Trophoblast cell (in vitro differentiated cells and primary cell): ENCODE measurements around the gene JOSD2.
"Not testable (repeated sequence)": the region's sequence is repeated elsewhere in the genome, so short reads cannot be mapped to it uniquely, and the experiment has no call there.

ENCODE experiments used
- DNase-seq, 2 donors: peaks; one replicate each; pipeline ENCODE4 v3.0.0-alpha.2; 2016
- H2AFZ ChIP-seq: 2 replicates; pipeline ENCODE4 v1.6.1; 2013; ENCODE audit warnings: low read length, moderate library complexity, mild to moderate bottlenecking; ENCODE audit not compliant: insufficient read depth, poor library complexity
- H2AK5ac ChIP-seq: 2 replicates; pipeline ENCODE4 v1.6.1; 2013; ENCODE audit warnings: mild to moderate bottlenecking, low read length
- H2BK120ac ChIP-seq: 2 replicates; pipeline ENCODE4 v1.6.1; 2013; ENCODE audit warnings: low read length, mild to moderate bottlenecking, moderate library complexity; ENCODE audit not compliant: insufficient read depth, poor library complexity
- H2BK12ac ChIP-seq: 2 replicates; pipeline ENCODE4 v1.6.1; 2013; ENCODE audit warnings: mild to moderate bottlenecking, low read length, moderate library complexity
- H2BK5ac ChIP-seq: 2 replicates; pipeline ENCODE4 v1.6.1; 2013; ENCODE audit warnings: low read length, low read depth, moderate library complexity, mild to moderate bottlenecking; ENCODE audit not compliant: poor library complexity
- H3K14ac ChIP-seq: 2 replicates; pipeline ENCODE4 v1.6.1; 2013; ENCODE audit warnings: mild to moderate bottlenecking, low read length
- H3K18ac ChIP-seq: 2 replicates; pipeline ENCODE4 v1.6.1; 2013; ENCODE audit warnings: mild to moderate bottlenecking, low read length
- H3K23ac ChIP-seq: 2 replicates; pipeline ENCODE4 v1.6.1; 2013; ENCODE audit warnings: low read length
- H3K27ac ChIP-seq: 2 replicates; pipeline ENCODE4 v1.5.1; 2013; ENCODE audit warnings: low read depth, mild to moderate bottlenecking, inconsistent platforms, low read length, moderate library complexity
- H3K27me3 ChIP-seq: 2 replicates; pipeline ENCODE4 v1.6.1; 2013; ENCODE audit warnings: inconsistent platforms, mild to moderate bottlenecking, low read length, moderate library complexity; ENCODE audit not compliant: insufficient read depth
- H3K36me3 ChIP-seq, 2 experiments: 1 replicate in 1 of 2; 2 replicates in 1 of 2; pipeline ENCODE4 v1.6.1; 2013; ENCODE audit warnings: low read length in 2 of 2, mild to moderate bottlenecking in 2 of 2, moderate library complexity in 1 of 2; ENCODE audit not compliant: insufficient read depth in 2 of 2, control insufficient read depth in 1 of 2
- H3K4ac ChIP-seq: 2 replicates; pipeline ENCODE4 v1.6.1; 2013; ENCODE audit warnings: low read depth, mild to moderate bottlenecking, low read length, moderate library complexity
- H3K4me1 ChIP-seq, 2 experiments: 1 replicate in 1 of 2; 2 replicates in 1 of 2; pipeline ENCODE4 v1.6.1; 2013; ENCODE audit warnings: low read length in 2 of 2, mild to moderate bottlenecking in 2 of 2, moderate library complexity in 1 of 2; ENCODE audit not compliant: insufficient read depth in 2 of 2, control insufficient read depth in 1 of 2
- H3K4me2 ChIP-seq: 2 replicates; pipeline ENCODE4 v1.6.1; 2013; ENCODE audit warnings: inconsistent platforms, mild to moderate bottlenecking, low read length, moderate library complexity
- H3K4me3 ChIP-seq: 2 replicates; pipeline ENCODE4 v1.5.1; 2013; ENCODE audit warnings: mild to moderate bottlenecking, low read depth, low read length, inconsistent platforms
- H3K79me1 ChIP-seq: one replicate; pipeline ENCODE4 v1.6.1; 2013; ENCODE audit warnings: low read length
- H3K79me2 ChIP-seq: 2 replicates; pipeline ENCODE4 v1.6.1; 2013; ENCODE audit warnings: low read length, mild to moderate bottlenecking; ENCODE audit not compliant: control insufficient read depth, insufficient read depth, poor library complexity
- H3K9ac ChIP-seq: 2 replicates; pipeline ENCODE4 v1.6.1; 2013; ENCODE audit warnings: mild to moderate bottlenecking, low read length
- H3K9me3 ChIP-seq: 2 replicates; pipeline ENCODE4 v1.6.1; 2013; ENCODE audit warnings: low read depth, mild to moderate bottlenecking, control low read depth, inconsistent platforms, low read length; ENCODE audit not compliant: insufficient read depth
- H4K12ac ChIP-seq: 2 replicates; pipeline ENCODE4 v1.6.1; 2013; ENCODE audit warnings: low read depth, mild to moderate bottlenecking, low read length, moderate library complexity
- H4K8ac ChIP-seq: 2 replicates; pipeline ENCODE4 v1.6.1; 2013; ENCODE audit warnings: low read depth, mild to moderate bottlenecking, low read length, moderate library complexity
- H4K91ac ChIP-seq: one replicate; pipeline ENCODE4 v1.6.1; 2013; ENCODE audit warnings: low read depth, mild to moderate bottlenecking, low read length, moderate library complexity
- WGBS: extraction: QIAGEN DNeasy Blood & Tissue Kit; methylation state at CpG from one replicate; pipeline ENCODE4 v1.1.7; 2013; ENCODE audit warnings: missing lambda C conversion rate; ENCODE audit not compliant: insufficient read length, insufficient coverage; ENCODE audit errors: extremely low coverage; 5-methylcytosine and 5-hydroxymethylcytosine counted together

The JOSD2 gene

DNA sequence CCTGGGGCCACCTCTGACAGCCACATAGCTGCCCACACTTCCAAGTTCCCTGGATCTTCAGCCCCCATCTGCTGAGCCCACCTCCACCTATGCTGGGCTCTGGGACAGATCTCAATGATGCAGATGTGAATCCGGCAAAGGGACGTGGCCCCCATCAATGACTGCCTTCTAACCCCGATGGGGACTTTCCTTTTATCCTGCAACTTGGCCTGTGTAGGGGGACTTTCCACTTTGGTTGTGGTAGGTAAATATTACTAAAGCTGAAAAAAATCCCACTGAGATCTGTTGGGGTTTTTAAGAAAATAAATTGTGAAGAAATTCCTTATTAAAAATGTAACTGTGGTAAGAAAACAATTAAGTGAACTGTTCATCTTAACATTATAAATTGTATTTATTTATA, 23.5 kb upstream of the JOSD2 start:
- H3K36me3 ChIP-seq, result no peaks in the 10 kb centered on the region
- no peak overlapping the region for H3K4ac ChIP-seq
- no peak overlapping the region for H2AK5ac ChIP-seq
- H3K79me1 ChIP-seq, result no peaks in the 10 kb centered on the region
- no peak overlapping the region for H3K9ac ChIP-seq
- no peak overlapping the region for H3K23ac ChIP-seq
- H3K14ac ChIP-seq, result no peak overlapping the region
- no peak overlapping the region for H3K27ac ChIP-seq
- H2AFZ ChIP-seq, result no peak overlapping the region
- H2BK12ac ChIP-seq, result no peak overlapping the region
- H3K9me3 ChIP-seq, result peaks cover 6% of the 10 kb centered on the region
- H3K27me3 ChIP-seq, result no peaks in the 10 kb centered on the region
- WGBS, result no CpG with 5 or more reads among the region's 3 CpGs
- no peak overlapping the region for H4K8ac ChIP-seq
- H4K91ac ChIP-seq, result no peak overlapping the region
- H4K12ac ChIP-seq, result no peak overlapping the region
- H3K79me2 ChIP-seq, result no peaks in the 10 kb centered on the region
- no peak overlapping the region for H3K18ac ChIP-seq
- peaks cover 0 to 3% of the 10 kb centered on the region in 2 experiments for H3K4me1 ChIP-seq
- no peak for DNase-seq
- H3K4me2 ChIP-seq, result no peak overlapping the region
- H3K4me3 ChIP-seq, result no peak overlapping the region
- H2BK120ac ChIP-seq, result no peak overlapping the region
- H2BK5ac ChIP-seq, result no peak overlapping the region

GRCh38 chr19:50532952-50533351, 22.0 kb upstream of the JOSD2 start:
- Histone ChIP-seq H3K79me2 (no peaks in the 10 kb centered on the region), H3K9me3 (peaks cover 6% of the 10 kb centered on the region), H2BK120ac (no peak overlapping the region), H3K79me1 (no peaks in the 10 kb centered on the region), H3K36me3 (no peaks in the 10 kb centered on the region), H3K9ac (no peak overlapping the region), H3K4ac (no peak overlapping the region), H4K8ac (no peak overlapping the region), H2AK5ac (no peak overlapping the region), H3K4me3 (no peak overlapping the region), H3K23ac (no peak overlapping the region), H2BK5ac (no peak overlapping the region), H3K14ac (no peak overlapping the region), H2BK12ac (no peak overlapping the region), H3K18ac (no peak overlapping the region), H4K91ac (no peak overlapping the region), H3K4me1 (peaks cover 0 to 3% of the 10 kb centered on the region in 2 experiments), H2AFZ (no peak overlapping the region), H4K12ac (no peak overlapping the region), H3K4me2 (no peak overlapping the region), H3K27ac (no peak overlapping the region), H3K27me3 (no peaks in the 10 kb centered on the region)
- DNase-seq, result no peak
- WGBS, result no CpG with 5 or more reads among the region's 4 CpGs

GRCh38 chr19:50531171-50531612, 20.2 kb upstream of the JOSD2 start:
- WGBS, result no CpG with 5 or more reads among the region's 14 CpGs
- H3K4me2 ChIP-seq, result no peak overlapping the region
- H4K8ac ChIP-seq, result no peak overlapping the region
- peaks cover 6% of the 10 kb centered on the region for H3K9me3 ChIP-seq
- H4K12ac ChIP-seq, result no peak overlapping the region
- no peaks in the 10 kb centered on the region for H3K36me3 ChIP-seq
- H3K27ac ChIP-seq, result no peak overlapping the region
- H3K18ac ChIP-seq, result no peak overlapping the region
- H3K23ac ChIP-seq, result no peak overlapping the region
- no peak overlapping the region for H2AFZ ChIP-seq
- H3K9ac ChIP-seq, result no peak overlapping the region
- peaks cover 0 to 3% of the 10 kb centered on the region in 2 experiments for H3K4me1 ChIP-seq
- no peak overlapping the region for H3K4ac ChIP-seq
- no peak overlapping the region for H4K91ac ChIP-seq
- H2BK120ac ChIP-seq, result no peak overlapping the region
- no peak overlapping the region for H2BK12ac ChIP-seq
- no peaks in the 10 kb centered on the region for H3K27me3 ChIP-seq
- no peak overlapping the region for H2AK5ac ChIP-seq
- H3K14ac ChIP-seq, result no peak overlapping the region
- H3K79me2 ChIP-seq, result no peaks in the 10 kb centered on the region
- no peak overlapping the region for H3K4me3 ChIP-seq
- no peak for DNase-seq
- H2BK5ac ChIP-seq, result no peak overlapping the region
- H3K79me1 ChIP-seq, result no peaks in the 10 kb centered on the region

DNA sequence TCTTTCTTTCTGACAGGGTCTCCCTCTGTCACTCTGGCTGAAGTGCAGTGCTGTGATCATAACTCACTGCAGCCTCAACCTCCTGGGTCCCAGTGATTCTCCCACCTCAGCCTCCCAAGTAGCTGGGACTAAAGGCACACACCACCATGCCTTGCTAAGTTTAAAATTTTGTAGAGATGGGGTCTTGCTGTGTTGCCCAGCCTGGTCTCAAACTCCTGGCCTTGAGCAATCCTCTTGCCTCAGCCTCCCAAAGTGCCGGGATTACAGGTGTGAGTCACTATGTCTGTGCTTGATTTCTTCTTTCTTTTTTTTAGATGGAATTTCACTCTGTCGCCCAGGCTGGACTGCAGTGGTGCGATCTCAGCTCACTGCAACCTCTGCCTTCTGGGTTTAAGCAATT, 17.1 kb upstream of the JOSD2 start:
- H3K4me3 ChIP-seq, H3K4me1 ChIP-seq, H2BK5ac ChIP-seq, H3K9me3 ChIP-seq, H4K12ac ChIP-seq, H3K14ac ChIP-seq, H3K79me1 ChIP-seq, H2BK120ac ChIP-seq, H4K8ac ChIP-seq, H3K18ac ChIP-seq, H3K9ac ChIP-seq, H3K27ac ChIP-seq, H2BK12ac ChIP-seq, H3K23ac ChIP-seq, H3K4ac ChIP-seq, H3K79me2 ChIP-seq, H3K36me3 ChIP-seq, H2AFZ ChIP-seq, H3K27me3 ChIP-seq, DNase-seq, H2AK5ac ChIP-seq, H3K4me2 ChIP-seq, H4K91ac ChIP-seq: not testable (repeated sequence)
- no CpG with 5 or more reads among the region's 3 CpGs for WGBS
